ENCODE measurements around the gene CSAD.
"Not testable (repeated sequence)": the region's sequence is repeated elsewhere in the genome, so short reads cannot be mapped to it uniquely, and the experiment has no call there.

CSAD gene

DNA sequence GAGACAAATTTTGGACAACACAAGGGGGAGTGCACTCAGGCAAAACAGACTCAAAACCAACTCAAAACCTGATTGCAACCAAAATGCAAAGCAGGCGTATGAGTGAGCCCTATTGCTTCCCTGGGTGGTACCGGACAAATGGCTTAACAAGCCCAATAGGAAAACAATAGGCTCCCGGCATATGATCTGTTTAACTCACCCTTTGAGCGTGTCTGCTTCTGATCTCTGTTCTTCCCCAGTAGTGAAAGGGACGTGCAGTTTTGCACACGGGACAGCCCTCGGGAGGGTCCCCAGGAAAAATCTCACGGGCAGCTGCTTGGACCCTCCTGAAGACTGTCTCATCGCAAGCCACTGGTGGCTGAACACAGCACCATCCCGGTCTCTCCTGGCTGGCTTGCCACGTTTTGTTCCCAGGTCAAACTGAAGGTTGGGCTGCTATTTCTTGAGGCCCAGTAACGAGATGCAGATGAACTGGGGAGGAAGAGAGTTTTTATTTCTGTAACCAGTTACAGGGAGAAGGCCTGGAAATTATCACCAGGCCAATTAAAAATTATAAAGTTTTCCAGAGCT, 67.5 kb downstream of the CSAD start:
- no peak overlapping the region for H3K27ac ChIP-seq (ENCODE audit: low read depth in 2 of 2, low read length in 2 of 2)
- H3K36me3 ChIP-seq (ENCODE audit: control insufficient read depth in 2 of 2, insufficient read depth in 2 of 2, low read length in 2 of 2), result no peaks in the 10 kb centered on the region
- no peaks in the 10 kb centered on the region for H3K9me3 ChIP-seq (ENCODE audit: control insufficient read depth in 2 of 2, low read length in 2 of 2)
- H3K4me3 ChIP-seq (ENCODE audit: low read length in 2 of 2), result no peak overlapping the region
- H3K27me3 ChIP-seq (ENCODE audit: control insufficient read depth in 2 of 2, insufficient read depth in 2 of 2, low read length in 2 of 2), result no peaks in the 10 kb centered on the region
- no peak overlapping the region for H3K9ac ChIP-seq (ENCODE audit: low read depth in 1 of 2, low read length in 2 of 2)
- H3K4me1 ChIP-seq (ENCODE audit: control insufficient read depth in 2 of 2, insufficient read depth in 2 of 2, low read length in 2 of 2), result no peaks in the 10 kb centered on the region

DNA sequence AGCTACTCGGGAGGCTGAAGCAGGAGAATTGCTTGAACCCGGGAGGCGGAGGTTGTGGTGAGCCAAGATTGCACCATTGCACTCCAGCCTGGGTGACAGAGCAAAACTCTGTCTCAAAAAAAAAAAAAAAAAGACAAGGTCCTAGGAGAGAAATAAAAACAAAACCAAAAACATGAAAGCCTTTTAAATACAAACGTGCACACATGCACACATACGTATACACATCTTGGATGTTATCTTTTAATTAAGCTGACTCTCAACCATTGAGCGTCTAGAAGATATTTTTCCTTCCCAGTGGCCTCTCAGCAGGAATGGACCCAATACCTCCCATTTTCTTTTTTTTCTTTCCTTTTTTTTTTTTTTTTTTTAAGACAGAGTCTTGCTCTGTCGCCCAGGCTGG, 68.3 kb downstream of the CSAD start:
- not testable (repeated sequence) for H3K27me3 ChIP-seq (ENCODE audit: control insufficient read depth in 2 of 2, insufficient read depth in 2 of 2, low read length in 2 of 2); H3K9me3 ChIP-seq (ENCODE audit: control insufficient read depth in 2 of 2, low read length in 2 of 2); H3K4me1 ChIP-seq (ENCODE audit: control insufficient read depth in 2 of 2, insufficient read depth in 2 of 2, low read length in 2 of 2); H3K36me3 ChIP-seq (ENCODE audit: control insufficient read depth in 2 of 2, insufficient read depth in 2 of 2, low read length in 2 of 2); H3K4me3 ChIP-seq (ENCODE audit: low read length in 2 of 2); H3K27ac ChIP-seq (ENCODE audit: low read depth in 2 of 2, low read length in 2 of 2); H3K9ac ChIP-seq (ENCODE audit: low read depth in 1 of 2, low read length in 2 of 2)
